COLO829 (cell line): ENCODE measurements around the gene SRPK2.
A peak's percentile ranks its signal among the peaks of the same experiment; 100 is the strongest.

ENCODE experiments used
- DNase-seq: peaks from one replicate; pipeline ENCODE4 v3.0.0; 2012; ENCODE audit warnings: low spot score

The SRPK2 gene

DNA sequence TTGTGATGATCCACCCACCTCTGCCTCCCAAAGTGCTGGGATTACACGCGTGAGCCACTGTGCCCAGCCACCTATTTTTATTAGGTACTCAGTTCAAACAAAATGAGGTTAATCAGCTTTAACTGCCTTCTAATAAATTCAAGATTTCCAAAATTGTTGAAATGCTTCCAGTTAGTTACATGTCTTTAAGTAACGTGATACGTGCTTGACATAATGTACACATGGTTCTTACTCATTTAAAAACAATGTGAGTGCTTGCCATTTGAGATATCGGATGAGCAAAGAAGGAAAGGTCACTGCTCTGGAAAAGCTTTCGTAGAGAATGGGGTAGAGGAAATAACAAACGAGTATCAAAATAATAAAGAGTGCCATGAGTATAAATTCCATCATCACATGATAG, 291.1 kb downstream of the SRPK2 start:
- DNase-seq: peak; percentile 93

DNA sequence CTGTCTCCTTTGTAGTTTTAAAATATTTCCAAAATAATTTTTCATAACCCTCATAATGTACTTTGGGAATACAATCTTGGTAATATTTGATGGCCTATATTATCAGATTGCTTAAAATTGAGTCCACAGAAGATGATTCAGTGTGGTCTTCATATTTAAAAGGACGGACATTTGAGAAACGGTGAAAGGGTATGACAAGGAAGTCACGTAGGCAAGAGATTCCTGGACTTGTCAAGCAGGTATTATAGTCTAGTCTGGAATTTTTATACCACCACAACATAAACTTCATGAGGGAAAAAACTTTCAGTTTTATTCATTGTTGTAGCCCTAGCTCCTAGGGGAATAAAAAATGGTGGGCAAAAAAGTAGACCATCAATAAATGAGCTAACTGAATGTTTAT, 292.4 kb downstream of the SRPK2 start:
- no peak for DNase-seq

DNA sequence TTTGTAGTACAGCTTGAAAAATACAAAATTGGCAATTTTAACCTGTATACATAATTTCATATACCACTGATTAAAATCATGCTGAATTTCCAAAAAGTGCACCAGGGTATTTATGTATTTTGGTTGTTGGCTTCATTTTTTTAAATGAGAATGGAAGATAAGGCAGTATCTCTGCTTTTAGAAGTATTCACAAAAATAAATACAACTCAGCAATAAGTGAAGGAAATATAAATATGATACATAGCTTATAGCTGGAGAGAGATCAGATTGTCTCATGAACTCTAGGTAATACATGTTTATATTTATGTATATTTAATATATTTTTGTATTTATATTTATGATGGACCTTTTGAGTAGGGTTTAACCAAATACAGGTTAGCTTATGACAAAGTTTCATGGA, 293.8 kb downstream of the SRPK2 start:
- DNase-seq: no peak

DNA sequence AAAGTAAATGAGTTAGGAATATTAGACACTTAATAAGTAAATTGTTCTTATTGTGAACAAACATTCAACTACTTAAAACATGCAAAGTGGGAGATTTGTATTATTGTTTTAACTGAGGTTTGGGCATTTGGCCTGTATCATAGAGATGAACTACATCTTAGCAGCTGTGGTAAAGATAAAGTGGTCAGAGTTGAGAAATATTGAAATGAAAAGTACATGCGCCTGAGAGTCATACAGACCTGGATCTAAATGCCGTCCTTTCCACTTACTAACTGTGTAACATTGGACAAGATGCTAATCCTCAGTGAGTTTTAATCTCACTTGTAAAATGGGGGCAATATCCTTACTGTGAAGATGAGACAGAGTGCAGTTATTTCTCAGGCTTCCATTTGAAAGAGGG, 300.3 kb downstream of the SRPK2 start:
- DNase-seq: no peak

DNA sequence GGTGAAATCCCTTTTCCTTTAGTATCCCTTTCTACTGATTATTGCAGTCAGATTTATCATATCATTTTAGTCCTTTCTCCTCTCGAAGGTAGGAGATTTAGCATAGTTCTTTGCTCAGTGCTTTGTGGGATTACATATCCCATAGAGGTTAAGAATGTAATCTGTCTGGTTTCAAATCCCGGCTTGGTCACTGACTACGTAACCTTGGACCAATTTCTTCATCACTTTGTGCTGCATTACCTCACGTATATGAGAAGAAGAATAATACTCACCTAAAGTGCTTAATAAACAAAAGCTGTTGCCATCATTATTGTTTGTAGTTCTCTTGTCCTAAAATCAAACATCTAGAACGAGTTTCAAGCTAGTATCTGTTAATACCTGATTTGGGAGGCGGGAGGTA, 300.7 kb downstream of the SRPK2 start:
- DNase-seq: no peak

DNA sequence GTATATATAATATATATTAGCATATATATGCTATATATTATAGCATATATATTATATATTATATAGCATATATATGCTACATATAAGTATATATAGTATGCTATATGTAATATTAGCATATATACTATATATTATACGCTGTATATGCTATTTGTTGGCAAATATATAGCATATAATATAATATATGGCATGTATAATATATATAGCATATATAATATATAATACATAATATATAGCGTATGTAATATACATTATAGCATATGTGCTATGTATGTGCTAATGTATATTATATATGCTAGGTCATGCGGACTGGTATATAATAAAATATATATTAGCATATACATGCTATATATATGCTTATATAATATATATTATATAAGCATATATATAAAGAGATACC, 301.9 kb downstream of the SRPK2 start:
- DNase-seq: no peak

DNA sequence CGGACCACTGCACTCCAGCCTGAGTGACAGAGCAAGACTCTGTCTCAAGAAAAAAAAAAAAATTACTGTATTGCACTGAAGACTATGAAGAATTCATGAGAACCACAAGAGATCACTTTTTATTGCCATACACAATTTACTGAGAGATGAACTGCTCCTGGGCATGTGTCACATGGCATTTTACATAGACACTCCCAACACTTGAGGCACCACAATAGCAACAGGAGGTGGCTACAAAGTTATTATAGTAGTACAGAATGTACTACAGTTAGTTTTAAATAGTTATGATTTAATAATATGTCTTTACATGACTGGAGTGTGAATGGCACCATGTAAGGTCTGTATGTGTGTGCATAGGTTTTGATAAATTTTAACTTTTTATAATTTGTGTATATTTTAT, 304.1 kb downstream of the SRPK2 start:
- no peak for DNase-seq

DNA sequence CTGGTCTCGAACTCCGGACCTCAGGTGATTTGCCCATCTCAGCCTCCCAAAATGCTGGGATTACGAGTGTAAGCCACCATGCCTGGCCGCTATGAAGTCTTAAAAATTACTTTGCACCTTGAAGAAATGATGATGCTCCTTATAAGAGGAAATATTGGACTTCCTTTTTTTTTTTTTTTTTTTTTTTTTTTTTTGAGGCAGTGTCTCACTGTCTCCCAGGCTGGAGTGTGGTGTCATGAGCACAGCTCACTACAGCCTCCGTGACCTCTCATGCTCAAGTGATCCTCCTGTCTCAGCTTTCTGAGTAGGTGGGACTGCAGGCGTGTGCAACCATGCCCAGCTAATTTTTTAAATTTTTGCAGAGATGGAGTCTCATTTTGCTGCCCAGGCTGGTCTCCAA, 309.4 kb downstream of the SRPK2 start:
- DNase-seq: no peak

DNA sequence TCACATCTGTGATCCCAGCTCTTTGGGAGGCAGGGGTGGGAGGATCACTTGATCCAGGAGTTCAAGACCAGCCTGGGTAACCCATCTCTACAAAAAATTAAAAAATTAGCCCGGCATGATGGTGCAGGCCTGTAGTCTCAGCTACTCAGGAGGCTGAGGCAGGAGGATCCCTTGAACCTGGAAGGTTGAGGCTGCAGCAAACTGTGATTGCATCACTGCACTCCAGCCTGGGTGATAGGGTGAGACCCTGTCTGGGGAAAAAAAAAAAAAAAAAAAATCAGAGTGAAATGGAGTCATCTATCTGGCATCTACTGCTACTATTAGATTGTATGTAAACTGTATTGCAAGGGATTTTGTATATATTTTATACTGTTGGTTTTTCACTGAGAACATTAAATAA, 315.6 kb downstream of the SRPK2 start:
- no peak for DNase-seq

DNA sequence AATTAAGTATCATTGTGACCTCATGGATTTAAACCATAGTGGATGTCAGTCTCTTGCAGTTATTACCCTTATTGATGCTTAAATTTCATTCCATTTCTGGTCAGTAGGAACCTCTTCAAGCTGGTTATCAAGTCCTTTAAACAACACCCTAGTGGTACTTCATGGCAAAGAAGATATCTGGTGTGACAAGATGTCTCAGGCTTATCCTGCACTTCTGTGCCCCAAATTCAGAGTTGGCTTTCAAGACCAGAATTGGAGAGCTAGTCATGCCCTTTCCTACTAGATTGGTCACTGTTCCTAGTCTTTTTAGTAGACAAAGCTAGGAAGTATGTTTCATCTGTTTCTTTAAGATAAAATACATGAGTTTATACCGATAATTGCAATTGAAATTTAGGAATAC, 319.8 kb downstream of the SRPK2 start:
- DNase-seq: no peak

DNA sequence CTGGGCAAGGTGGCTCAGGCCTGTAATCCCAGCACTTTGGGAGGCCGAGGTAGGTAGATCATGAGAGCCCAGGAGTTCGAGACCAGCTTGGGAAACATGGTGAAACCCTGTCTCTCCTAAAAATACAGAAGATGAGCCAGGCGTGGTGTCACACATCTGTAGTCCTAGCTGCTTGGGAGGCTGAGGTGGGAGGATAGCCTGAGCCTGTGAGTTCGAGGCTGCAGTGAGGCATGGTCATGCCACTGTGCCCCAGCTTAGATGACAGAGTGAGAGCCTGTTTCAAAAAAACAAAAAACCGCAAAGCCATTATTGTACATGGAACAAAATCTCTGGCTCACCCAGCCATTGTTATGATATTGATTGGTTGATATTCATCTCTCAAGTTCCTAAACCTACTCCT, 321.0 kb downstream of the SRPK2 start:
- no peak for DNase-seq
